Measurements from ENCODE around the gene KDM3A. TPM values are rescaled to one million over a fixed set of nuclear protein-coding genes. Genes with fewer than 3 reads are reported as not detected.

The KDM3A gene
- polyA plus RNA-seq, 1 of the 3 experiments (the other 2 are of a cell fraction) = 13.7 TPM

- ChIA-PET POLR2A (no interaction called here), CTCF (no interaction called here)
- no peaks in the 10 kb centered on the region for H4K20me1 ChIP-seq (ENCODE audit: insufficient read depth)
- no peaks in the 10 kb centered on the region for H3K9me2 ChIP-seq
- H2AFZ ChIP-seq (ENCODE audit: low read depth) = no peak overlapping the region
- H3K9me3 ChIP-seq = no peaks in the 10 kb centered on the region
- H3K4me3 ChIP-seq (ENCODE audit: low read depth in 2 of 2, low read length in 1 of 2) = no peak overlapping the region
- H3K27me3 ChIP-seq (ENCODE audit: insufficient read depth) = no peaks in the 10 kb centered on the region
- no peak overlapping the region for H3K4me2 ChIP-seq
- H3K9ac ChIP-seq = no peak overlapping the region
- WGBS (ENCODE audit: low lambda C conversion rate) = 93% methylated on average over 5 of the region's 5 CpGs
- H3F3A ChIP-seq (replicated peaks; ENCODE audit: insufficient read depth) = no peaks in the 10 kb centered on the region
- no peak overlapping the region for H3K27ac ChIP-seq (ENCODE audit: low read depth in 2 of 2, low read length in 1 of 2)
- H3K4me1 ChIP-seq (ENCODE audit: control insufficient read depth in 1 of 2, insufficient read depth in 2 of 2, low read depth in 1 of 2, low read length in 1 of 2) = no peaks in the 10 kb centered on the region; a peak in 1 of 4 replicates
- DNase-seq = no peak
- H3K36me3 ChIP-seq (replicated peaks in 1 of 2; ENCODE audit: control insufficient read depth in 1 of 2, insufficient read depth in 2 of 2, low read length in 1 of 2) = peaks cover 7 to 8% of the 10 kb centered on the region in 2 experiments
- H3K79me2 ChIP-seq (ENCODE audit: insufficient read depth) = no peaks in the 10 kb centered on the region
- no peak for TF ChIP-seq PBX3 (IDR thresholded peaks at IDR 0.05)
- no peak for TF ChIP-seq RAD21 (IDR thresholded peaks at IDR 0.05; ENCODE audit: low read length)
- TF ChIP-seq POLR2AphosphoS5 (IDR thresholded peaks at IDR 0.05; ENCODE audit: low read depth, low read length) = no peak
- TF ChIP-seq JUND (IDR thresholded peaks at IDR 0.05) = no peak
- no peak for TF ChIP-seq RXRA (IDR thresholded peaks at IDR 0.05; ENCODE audit: borderline replicate concordance, low read depth)
- TF ChIP-seq TCF12 (IDR thresholded peaks at IDR 0.05) = no peak
- TF ChIP-seq MEF2A (IDR thresholded peaks at IDR 0.05; ENCODE audit: borderline replicate concordance, low read depth) = no peak
- no peak for TF ChIP-seq EP300 (IDR thresholded peaks at IDR 0.05; ENCODE audit: borderline replicate concordance in 1 of 2, low read depth in 1 of 2, low read length in 1 of 2)
- TF ChIP-seq TEAD4 (IDR thresholded peaks at IDR 0.05; ENCODE audit: borderline replicate concordance, insufficient read depth) = no peak
- no peak for TF ChIP-seq MXI1 (IDR thresholded peaks at IDR 0.05; ENCODE audit: low read depth, low read length)
- no peak for TF ChIP-seq GABPA (IDR thresholded peaks at IDR 0.05; ENCODE audit: low read depth)
- TF ChIP-seq USF2 (IDR thresholded peaks at IDR 0.05; ENCODE audit: borderline replicate concordance, low read depth, low read length) = no peak
- no peak for TF ChIP-seq FOSL2 (IDR thresholded peaks at IDR 0.05; ENCODE audit: borderline replicate concordance, low read depth)
- no peak for TF ChIP-seq SMC3 (IDR thresholded peaks at IDR 0.05; ENCODE audit: low read depth, low read length)
- TF ChIP-seq YY1 (IDR thresholded peaks at IDR 0.05; ENCODE audit: low read depth) = no peak
Observed at GRCh38 chr2:86513948-86514660, 72.9 kb downstream of the KDM3A start.

- 84% methylated on average over 3 of the region's 3 CpGs for WGBS (ENCODE audit: low lambda C conversion rate)
- TF ChIP-seq SMC3 (IDR thresholded peaks at IDR 0.05; ENCODE audit: low read depth, low read length) = peak; percentile 31; the same call in 1 of the 2 replicates
- peak; percentile 61 for TF ChIP-seq RAD21 (IDR thresholded peaks at IDR 0.05; ENCODE audit: low read length)
- peak; percentile 46 for TF ChIP-seq CTCF (IDR thresholded peaks at IDR 0.05)
- TF ChIP-seq FOSL2 (IDR thresholded peaks at IDR 0.05; ENCODE audit: borderline replicate concordance, low read depth) = no peak
- DNase-seq = peak; percentile 24
- POLR2A ChIA-PET = no interaction called here
- Histone ChIP-seq H3K79me2 (ENCODE audit: insufficient read depth) (no peaks in the 10 kb centered on the region; the same call in 1 of the 2 replicates), H3K27me3 (ENCODE audit: insufficient read depth) (no peaks in the 10 kb centered on the region), H3K27ac (ENCODE audit: low read depth in 2 of 2, low read length in 1 of 2) (no peak overlapping the region), H3K9me2 (no peaks in the 10 kb centered on the region), H3K9me3 (no peaks in the 10 kb centered on the region), H4K20me1 (ENCODE audit: insufficient read depth) (no peaks in the 10 kb centered on the region), H3K9ac (no peak overlapping the region), H3K36me3 (replicated peaks in 1 of 2; ENCODE audit: control insufficient read depth in 1 of 2, insufficient read depth in 2 of 2, low read length in 1 of 2) (no peaks in the 10 kb centered on the region), H3K4me1 (ENCODE audit: control insufficient read depth in 1 of 2, insufficient read depth in 2 of 2, low read depth in 1 of 2, low read length in 1 of 2) (no peaks in the 10 kb centered on the region), H3F3A (replicated peaks; ENCODE audit: insufficient read depth) (no peaks in the 10 kb centered on the region), H2AFZ (ENCODE audit: low read depth) (no peak overlapping the region), H3K4me2 (no peak overlapping the region), H3K4me3 (ENCODE audit: low read depth in 2 of 2, low read length in 1 of 2) (no peak overlapping the region)
- CTCF ChIA-PET = interaction anchor here (0.7 to 1.9 kb wide), 6 partner anchors 9 to 87 kb away, joined by 3 to 5 read pairs (median 4); no protein-coding TSS in a partner anchor
Observed at GRCh38 chr2:86518481-86518880, 77.3 kb downstream of the KDM3A start.
